GM10847 (cell line): ENCODE results near the gene AQP12A.
"Not testable (repeated sequence)": the region's sequence is repeated elsewhere in the genome, so short reads cannot be mapped to it uniquely, and the experiment has no call there.

Experiments used
- POLR2A ChIP-seq: IDR thresholded peaks from 2 replicates; pipeline ENCODE4 v1.6.1; 2011; ENCODE audit not compliant: insufficient read length; ENCODE audit errors: extremely low read depth

Gene AQP12A

GRCh38 chr2:240649331-240649730 is 42.3 kb upstream of the AQP12A start:
- TF ChIP-seq POLR2A, result no peak

GRCh38 chr2:240650254-240650965 is 41.3 kb upstream of the AQP12A start:
- no peak for TF ChIP-seq POLR2A

GRCh38 chr2:240651185-240651584 is 40.5 kb upstream of the AQP12A start:
- TF ChIP-seq POLR2A, result no peak

GRCh38 chr2:240655931-240656886 is 35.5 kb upstream of the AQP12A start:
- TF ChIP-seq POLR2A, result no peak

- TF ChIP-seq POLR2A, result no peak
Observed at GRCh38 chr2:240662681-240663080, 29.0 kb upstream of the AQP12A start.

- TF ChIP-seq POLR2A, result no peak
Observed at GRCh38 chr2:240663546-240664190, 28.0 kb upstream of the AQP12A start.

GRCh38 chr2:240664622-240665021 is 27.0 kb upstream of the AQP12A start:
- TF ChIP-seq POLR2A, result no peak

- no peak for TF ChIP-seq POLR2A
Observed at GRCh38 chr2:240670402-240670801, 21.3 kb upstream of the AQP12A start.

- no peak for TF ChIP-seq POLR2A
Observed at GRCh38 chr2:240670950-240671349, 20.7 kb upstream of the AQP12A start.

GRCh38 chr2:240672076-240672700 is 19.5 kb upstream of the AQP12A start:
- no peak for TF ChIP-seq POLR2A

GRCh38 chr2:240672701-240673190 is 18.9 kb upstream of the AQP12A start:
- no peak for TF ChIP-seq POLR2A

GRCh38 chr2:240682431-240683224 is 9.0 kb upstream of the AQP12A start, which contains the start of gene AQP12B:
Gene AQP12B, minus strand, starts transcription at chr2:240682885. Its CDS starts 48 bp downstream, at chr2:240682837.
- not testable (repeated sequence) for TF ChIP-seq POLR2A

GRCh38 chr2:240685771-240686371 is 5.8 kb upstream of the AQP12A start:
- TF ChIP-seq POLR2A, result no peak

- TF ChIP-seq POLR2A, result no peak
Observed at GRCh38 chr2:240686460-240686859, 5.2 kb upstream of the AQP12A start.

GRCh38 chr2:240687045-240687740 is 4.5 kb upstream of the AQP12A start:
- TF ChIP-seq POLR2A, result no peak
